K562 (cell line): Measurements from ENCODE around the gene GRK4. TPM values are rescaled to one million over a fixed set of nuclear protein-coding genes. Genes with fewer than 3 reads are reported as not detected.

Experiments used
- BHLHE40 ChIP-seq: IDR thresholded peaks from 2 replicates; pipeline ENCODE4 v1.6.1; 2011; ENCODE audit warnings: low read length, improper control_type of control experiment
- CCNT2 ChIP-seq: IDR thresholded peaks from 2 replicates; pipeline ENCODE4 v1.6.1; 2011; ENCODE audit warnings: borderline replicate concordance, low read depth, mild to moderate bottlenecking, moderate library complexity, mixed read lengths, low read length; ENCODE audit not compliant: insufficient read length; ENCODE audit errors: extremely low read depth
- CLOCK ChIP-seq: fragments of 250-450 bp; sonication (Bioruptor Pico); IDR thresholded peaks from 2 replicates; pipeline ENCODE4 v1.4.0; 2020; ENCODE audit warnings: mild to moderate bottlenecking, moderate library complexity, borderline replicate concordance
- KLF13 ChIP-seq: fragments of 450-650 bp; IDR thresholded peaks from 2 replicates; pipeline ENCODE4 v1.6.1; 2016; ENCODE audit warnings: missing genetic modification characterization, low read depth, mild to moderate bottlenecking, missing compliant biosample characterization, moderate library complexity, borderline replicate concordance
- MBD2 ChIP-seq: sonication (generic); IDR thresholded peaks from 2 replicates; pipeline ENCODE4 v1.6.1; 2016; ENCODE audit warnings: low read depth, borderline replicate concordance
- MCM5 ChIP-seq: fragments of 450-650 bp; IDR thresholded peaks from 2 replicates; pipeline ENCODE4 v1.6.1; 2016; ENCODE audit warnings: low read depth
- NCOR1 ChIP-seq: fragments of 450-650 bp; IDR thresholded peaks from 2 replicates; pipeline ENCODE4 v1.6.1; 2016; ENCODE audit warnings: mild to moderate bottlenecking, moderate library complexity
- SMARCA4 ChIP-seq: fragments of 450-650 bp; IDR thresholded peaks from 2 replicates; pipeline ENCODE4 v1.6.1; 2016
- ZBTB7A ChIP-seq: IDR thresholded peaks from 2 replicates; pipeline ENCODE4 v1.6.1; 2011; ENCODE audit warnings: low read depth, mild to moderate bottlenecking, low read length, moderate library complexity, borderline replicate concordance; ENCODE audit not compliant: control insufficient read depth
- ZNF512 ChIP-seq: IDR thresholded peaks from 2 replicates; pipeline ENCODE4 v1.6.1; 2016; ENCODE audit warnings: missing genetic modification characterization, missing compliant biosample characterization
- polyA plus RNA-seq, 8 experiments: library from polyadenylated mRNA; depleted of rRNA in 4 of 8; stranded (reverse) in 5 of 8; unstranded in 3 of 8; fragments of >200 nt; fragmentation: Nextera tagmentation in 2 of 8; fragmentation: Illumina TruSeq in 1 of 8; extraction: Ambion mirVana in 2 of 8; extraction: Trizol in 1 of 8; gene quantifications; 2 replicates each; pipeline versions ENCODE4 v1.2.1 to v1.2.3, GENCODE V29; 2011 to 2014; ENCODE audit warnings: inconsistent platforms in 1 of 8, missing spikeins in 1 of 8
- total RNA-seq, 7 experiments: library from RNA; depleted of rRNA in 6 of 7; stranded (reverse); fragments of >200 nt in 6 of 7; fragmentation: Illumina TruSeq in 2 of 7; extraction: Trizol in 2 of 7; gene quantifications; 2 replicates each; pipeline versions ENCODE4 v1.2.1 to v1.2.3, GENCODE V29; 2011 to 2021; ENCODE audit warnings: low replicate concordance in 1 of 7
- TF ChIP-seq, protein P1 (sequence below), 2 experiments: fragments of 450-650 bp; formaldehyde crosslinking in 1 of 2; IDR thresholded peaks; 2 replicates each; pipeline versions ENCODE4 v1.4.0 to v1.6.1; 2014 to 2020; ENCODE audit warnings: mild to moderate bottlenecking in 2 of 2, borderline replicate concordance in 1 of 2, low read depth in 1 of 2

GRK4 gene
- total and polyA plus RNA-seq, 9 of the 15 experiments (the other 6 are each of a cell fraction or from before 2014, with no cell fraction given) = 1.1 to 4.8 (median 2.6) TPM

- TF ChIP-seq, protein P1, sequence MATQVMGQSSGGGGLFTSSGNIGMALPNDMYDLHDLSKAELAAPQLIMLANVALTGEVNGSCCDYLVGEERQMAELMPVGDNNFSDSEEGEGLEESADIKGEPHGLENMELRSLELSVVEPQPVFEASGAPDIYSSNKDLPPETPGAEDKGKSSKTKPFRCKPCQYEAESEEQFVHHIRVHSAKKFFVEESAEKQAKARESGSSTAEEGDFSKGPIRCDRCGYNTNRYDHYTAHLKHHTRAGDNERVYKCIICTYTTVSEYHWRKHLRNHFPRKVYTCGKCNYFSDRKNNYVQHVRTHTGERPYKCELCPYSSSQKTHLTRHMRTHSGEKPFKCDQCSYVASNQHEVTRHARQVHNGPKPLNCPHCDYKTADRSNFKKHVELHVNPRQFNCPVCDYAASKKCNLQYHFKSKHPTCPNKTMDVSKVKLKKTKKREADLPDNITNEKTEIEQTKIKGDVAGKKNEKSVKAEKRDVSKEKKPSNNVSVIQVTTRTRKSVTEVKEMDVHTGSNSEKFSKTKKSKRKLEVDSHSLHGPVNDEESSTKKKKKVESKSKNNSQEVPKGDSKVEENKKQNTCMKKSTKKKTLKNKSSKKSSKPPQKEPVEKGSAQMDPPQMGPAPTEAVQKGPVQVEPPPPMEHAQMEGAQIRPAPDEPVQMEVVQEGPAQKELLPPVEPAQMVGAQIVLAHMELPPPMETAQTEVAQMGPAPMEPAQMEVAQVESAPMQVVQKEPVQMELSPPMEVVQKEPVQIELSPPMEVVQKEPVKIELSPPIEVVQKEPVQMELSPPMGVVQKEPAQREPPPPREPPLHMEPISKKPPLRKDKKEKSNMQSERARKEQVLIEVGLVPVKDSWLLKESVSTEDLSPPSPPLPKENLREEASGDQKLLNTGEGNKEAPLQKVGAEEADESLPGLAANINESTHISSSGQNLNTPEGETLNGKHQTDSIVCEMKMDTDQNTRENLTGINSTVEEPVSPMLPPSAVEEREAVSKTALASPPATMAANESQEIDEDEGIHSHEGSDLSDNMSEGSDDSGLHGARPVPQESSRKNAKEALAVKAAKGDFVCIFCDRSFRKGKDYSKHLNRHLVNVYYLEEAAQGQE (IDR thresholded peaks at IDR 0.05; ENCODE audit: borderline replicate concordance) = peak; percentile 21; the same call in 1 of the 2 replicates
- TF ChIP-seq, protein P1 (CRISPR knock-in tag; IDR thresholded peaks at IDR 0.05; ENCODE audit: low read depth) = no peak
- peak; percentile 81 for TF ChIP-seq NCOR1
- peak; percentile 86; the same call in 1 of the 2 replicates for TF ChIP-seq ZBTB7A
- TF ChIP-seq MCM5 = no peak
- TF ChIP-seq CCNT2 = peak; percentile 27
- no peak for TF ChIP-seq ZNF512
- peak; percentile 80 for TF ChIP-seq SMARCA4
- peak; percentile 22; the same call in 1 of the 2 replicates for TF ChIP-seq BHLHE40
- peak; percentile 68 for TF ChIP-seq MBD2
- no peak for TF ChIP-seq KLF13 (tag)
- TF ChIP-seq CLOCK = no peak
Measured at GRCh38 chr4:3079694-3080123, 116.3 kb downstream of the GRK4 start (continued).
